Uterus (tissue), 2 donors: Measurements from ENCODE around the gene NPHP1.
"Not testable (repeated sequence)": the region's sequence is repeated elsewhere in the genome, so short reads cannot be mapped to it uniquely, and the experiment has no call there.

Experiments used
- CTCF ChIP-seq, 4 experiments: fragments of 200-600 bp in 2 of 4; fragments of 450-650 bp in 2 of 4; sonication (generic) in 2 of 4; IDR thresholded peaks; one replicate each; pipeline ENCODE4 v1.5.1; 2016 to 2019; ENCODE audit warnings: antibody characterized with exemption in 4 of 4, mild to moderate bottlenecking in 2 of 4, moderate library complexity in 1 of 4
- POLR2A ChIP-seq, 2 donors: fragments of 450-650 bp; IDR thresholded peaks; one replicate each; pipeline ENCODE4 v1.6.1; 2016; ENCODE audit warnings: antibody characterized with exemption in 2 of 2, mild to moderate bottlenecking in 1 of 2, moderate library complexity in 1 of 2

GRCh38 chr2:110083162-110083561 lies 121.7 kb downstream of the NPHP1 start:
- TF ChIP-seq CTCF, POLR2A (IDR thresholded peaks at IDR 0.05): not testable (repeated sequence)
